GM19324 (cell line): ENCODE results near the gene C1orf174.

Experiments used
- ATAC-seq: cut with Tn5 transposase; IDR thresholded peaks from one replicate; pipeline ENCODE4 v1.9.1; 2021; ENCODE audit warnings: mild to moderate bottlenecking, moderate library complexity; ENCODE audit not compliant: unreplicated experiment, low FRiP score

The C1orf174 gene

DNA sequence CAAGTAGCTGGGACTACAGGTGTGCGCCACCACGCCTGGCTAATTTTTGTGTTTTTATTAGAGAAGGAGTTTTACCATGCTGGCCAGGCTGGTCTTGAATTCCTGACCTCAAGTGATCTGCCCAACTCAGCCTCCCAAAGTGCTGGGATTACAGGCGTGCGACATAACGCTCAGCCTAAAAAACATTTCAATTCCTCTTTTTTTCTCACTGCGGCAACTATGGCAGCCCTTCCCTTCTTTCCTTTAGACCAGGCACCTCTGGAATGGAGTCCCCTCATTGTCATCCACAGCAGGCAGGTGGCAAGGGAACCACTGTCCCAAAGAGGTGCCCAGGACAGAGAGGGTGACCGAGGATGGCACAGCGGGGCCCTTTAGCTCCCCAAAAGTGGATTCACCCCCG lies 57.2 kb downstream of the C1orf174 start:
- no peak for ATAC-seq

DNA sequence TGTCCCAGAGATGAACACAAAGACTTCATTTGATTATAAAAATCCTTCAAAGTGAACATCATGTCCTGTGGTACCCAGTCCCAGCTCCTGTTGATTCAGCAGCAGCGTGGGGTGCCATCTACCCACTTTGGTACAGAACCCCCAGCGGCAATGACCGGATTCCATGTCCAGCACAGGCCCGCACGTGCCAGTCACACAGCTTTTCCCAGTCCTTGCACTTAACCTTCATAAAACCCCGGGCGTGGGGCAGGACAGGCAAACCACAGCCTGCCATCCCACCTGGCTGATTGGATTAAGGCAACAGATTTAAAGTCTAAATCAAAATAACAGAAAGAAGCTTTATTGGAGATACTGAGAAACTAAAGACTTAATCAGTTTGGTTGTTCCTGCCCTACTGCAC lies 58.6 kb downstream of the C1orf174 start:
- ATAC-seq, result no peak
